Astrocyte (in vitro differentiated cells and primary cell): ENCODE results near the gene IP6K3.

ENCODE experiments used
- CTCF ChIP-seq: IDR thresholded peaks from 2 replicates; pipeline ENCODE4 v1.5.1; 2011; ENCODE audit warnings: low read depth, mild to moderate bottlenecking, inconsistent platforms, low read length, moderate library complexity; ENCODE audit not compliant: insufficient read depth
- EZH2 ChIP-seq: IDR thresholded peaks from 2 replicates; pipeline ENCODE4 v1.6.1; 2012; ENCODE audit warnings: mild to moderate bottlenecking, low read length, inconsistent platforms; ENCODE audit not compliant: insufficient read depth

GRCh38 chr6:33750244-33750991 is 3.7 kb upstream of the IP6K3 start:
- TF ChIP-seq CTCF (no peak), EZH2 (no peak)
